Stomach (tissue), 9 donors: ENCODE measurements around the gene TCAIM. TPM values are rescaled to one million over a fixed set of nuclear protein-coding genes. Genes with fewer than 3 reads are reported as not detected.
A peak's percentile ranks its signal among the peaks of the same experiment; 100 is the strongest.

ENCODE experiments used
- DNase-seq, 2 donors: peaks; one replicate each; pipeline versions ENCODE4 v3.0.0 to v3.0.0-alpha.2; 2013 to 2019
- H3K27ac ChIP-seq, 5 donors: fragments of 200-600 bp in 4 of 5; sonication (generic) in 4 of 5; one replicate each; pipeline ENCODE4 v1.5.1; 2013 to 2019; ENCODE audit warnings: mild to moderate bottlenecking in 1 of 5, moderate library complexity in 1 of 5
- H3K27me3 ChIP-seq, 3 donors: fragments of 200-600 bp; sonication (generic); one replicate each; pipeline ENCODE4 v1.5.1; 2017 to 2019; ENCODE audit warnings: mixed run types in 1 of 3
- H3K36me3 ChIP-seq, 4 donors: fragments of 200-600 bp; sonication (generic); 1 replicate in 3 of 4; 2 replicates in 1 of 4; pipeline ENCODE4 v1.5.1; 2016 to 2019
- H3K4me1 ChIP-seq, 4 donors: fragments of 200-600 bp; sonication (generic); one replicate each; pipeline ENCODE4 v1.5.1; 2016 to 2019
- H3K4me3 ChIP-seq, 4 donors: fragments of 200-600 bp; sonication (generic) in 3 of 4; one replicate each; pipeline ENCODE4 v1.5.1; 2016 to 2019; ENCODE audit warnings: mild to moderate bottlenecking in 1 of 4
- H3K9me3 ChIP-seq, 4 donors: fragments of 200-600 bp; sonication (generic); one replicate each; pipeline ENCODE4 v1.5.1; 2016 to 2019
- EP300 ChIP-seq: sonication (generic); formaldehyde crosslinking; IDR thresholded peaks from one replicate; pipeline ENCODE4 v1.6.1; 2017; ENCODE audit warnings: antibody characterized with exemption
- POLR2A ChIP-seq, 4 donors: fragments of 450-650 bp; IDR thresholded peaks; one replicate each; pipeline ENCODE4 v1.6.1; 2016; ENCODE audit warnings: antibody characterized with exemption in 4 of 4, control low read depth in 2 of 4, mild to moderate bottlenecking in 1 of 4, moderate library complexity in 1 of 4
- POLR2AphosphoS5 ChIP-seq, 3 donors: sonication (generic); formaldehyde crosslinking; IDR thresholded peaks; one replicate each; pipeline ENCODE4 v1.6.1; 2016; ENCODE audit warnings: antibody characterized with exemption in 3 of 3
- WGBS, 5 donors: extraction: QIAGEN DNeasy Blood & Tissue Kit in 3 of 5; methylation state at CpG; one replicate each; pipeline versions ENCODE4 v1.1.5 to v1.1.7; 2013 to 2018; 5-methylcytosine and 5-hydroxymethylcytosine counted together
- intact Hi-C: fragments of 100-400 bp; cut with DNase I; formaldehyde crosslinking; loops from one replicate; pipeline ENCODE4 v1.15.1; 2023; ENCODE audit warnings: low total_unique reads
- polyA plus RNA-seq, 3 donors: library from polyadenylated mRNA; stranded (reverse); fragments of 200-250 nt; gene quantifications; one replicate each; pipeline ENCODE4 v1.2.3, GENCODE V29; 2013
- total RNA-seq, 5 donors: library from RNA; depleted of rRNA; stranded (reverse); fragments of >200 nt; gene quantifications; one replicate each; pipeline versions ENCODE4 v1.1.0 to v1.2.3, GENCODE V29; 2014 to 2016
- TF ChIP-seq, protein P1 (sequence below), 7 experiments: fragments of 450-650 bp in 4 of 7; fragments of 200-600 bp in 3 of 7; sonication (generic) in 3 of 7; IDR thresholded peaks; one replicate each; pipeline ENCODE4 v1.5.1; 2016 to 2019; ENCODE audit warnings: antibody characterized with exemption in 7 of 7, control low read depth in 2 of 7, mild to moderate bottlenecking in 1 of 7
- donor health status: healthy with polysubstance abuse.
- donor health status: Bipolar disorder and iron deficiency.
- donor health status: healthy.

The TCAIM gene
- total and polyA plus RNA-seq, 8 donors = 9.8 to 42.6 (median 13.0) TPM

DNA sequence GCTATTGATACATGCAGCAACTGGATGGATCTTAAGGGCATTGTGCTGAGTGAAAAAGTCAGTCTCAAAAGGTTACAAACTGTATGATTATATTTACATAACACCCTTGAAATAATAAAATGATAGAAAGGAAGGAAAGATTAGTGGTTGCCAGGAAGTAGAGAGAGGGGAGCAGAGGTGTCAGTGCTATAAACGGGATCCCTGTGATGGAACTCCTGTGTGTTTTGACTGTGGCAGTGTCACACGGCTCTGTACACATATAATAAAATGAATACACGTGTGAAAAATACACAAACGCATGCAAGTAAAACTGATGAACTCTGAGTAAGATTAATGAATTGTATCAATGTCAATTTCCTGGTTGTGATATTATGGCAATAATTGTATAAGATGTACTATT, 60.3 kb downstream of the TCAIM start:
- TF ChIP-seq, protein P1, sequence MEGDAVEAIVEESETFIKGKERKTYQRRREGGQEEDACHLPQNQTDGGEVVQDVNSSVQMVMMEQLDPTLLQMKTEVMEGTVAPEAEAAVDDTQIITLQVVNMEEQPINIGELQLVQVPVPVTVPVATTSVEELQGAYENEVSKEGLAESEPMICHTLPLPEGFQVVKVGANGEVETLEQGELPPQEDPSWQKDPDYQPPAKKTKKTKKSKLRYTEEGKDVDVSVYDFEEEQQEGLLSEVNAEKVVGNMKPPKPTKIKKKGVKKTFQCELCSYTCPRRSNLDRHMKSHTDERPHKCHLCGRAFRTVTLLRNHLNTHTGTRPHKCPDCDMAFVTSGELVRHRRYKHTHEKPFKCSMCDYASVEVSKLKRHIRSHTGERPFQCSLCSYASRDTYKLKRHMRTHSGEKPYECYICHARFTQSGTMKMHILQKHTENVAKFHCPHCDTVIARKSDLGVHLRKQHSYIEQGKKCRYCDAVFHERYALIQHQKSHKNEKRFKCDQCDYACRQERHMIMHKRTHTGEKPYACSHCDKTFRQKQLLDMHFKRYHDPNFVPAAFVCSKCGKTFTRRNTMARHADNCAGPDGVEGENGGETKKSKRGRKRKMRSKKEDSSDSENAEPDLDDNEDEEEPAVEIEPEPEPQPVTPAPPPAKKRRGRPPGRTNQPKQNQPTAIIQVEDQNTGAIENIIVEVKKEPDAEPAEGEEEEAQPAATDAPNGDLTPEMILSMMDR (IDR thresholded peaks at IDR 0.05) = no peak
- TF ChIP-seq POLR2A (IDR thresholded peaks at IDR 0.05) (no peak), EP300 (no peak), POLR2AphosphoS5 (IDR thresholded peaks at IDR 0.05) (no peak)
- H3K27me3 ChIP-seq = no peaks in the 10 kb centered on the region
- no peak overlapping the region for H3K27ac ChIP-seq
- 70 to 78% (median 76%) methylated on average over 4 of the region's 4 CpGs for WGBS, 5 donors
- H3K4me1 ChIP-seq = no peaks in the 10 kb centered on the region
- H3K9me3 ChIP-seq = no peaks in the 10 kb centered on the region
- intact Hi-C loops = no loop called here
- H3K36me3 ChIP-seq = peaks cover 0 to 59% (median 56%) of the 10 kb centered on the region in 4 donors
- DNase-seq = no peak
- no peak overlapping the region for H3K4me3 ChIP-seq

DNA sequence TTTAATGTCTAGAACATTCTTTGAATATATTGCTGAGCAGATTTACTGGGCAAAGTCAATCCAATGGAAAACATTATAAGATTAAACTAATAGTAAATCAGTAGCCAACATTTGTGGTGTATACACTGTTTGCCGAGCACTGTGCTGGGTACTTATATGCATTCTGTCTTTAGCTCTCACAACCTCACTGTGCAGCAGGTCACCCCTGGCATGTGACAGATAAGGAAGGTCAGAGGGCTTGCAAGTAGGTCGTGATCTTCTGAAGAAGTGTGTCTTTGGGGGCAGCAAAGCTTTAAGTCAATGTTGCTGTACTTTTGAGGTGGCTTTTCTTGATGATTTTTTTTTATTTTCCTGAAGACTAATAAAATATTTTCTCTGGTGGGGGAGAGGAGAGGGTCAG, 62.2 kb downstream of the TCAIM start:
- no peaks in the 10 kb centered on the region for H3K4me1 ChIP-seq
- intact Hi-C loops = no loop called here
- no peak overlapping the region for H3K4me3 ChIP-seq
- no peaks in the 10 kb centered on the region for H3K27me3 ChIP-seq
- DNase-seq = peak in 1 of 2 donors; percentile 14
- WGBS, 5 donors = 41 to 60% (median 50%) methylated on average over 2 of the region's 2 CpGs
- no peak overlapping the region for H3K27ac ChIP-seq
- TF ChIP-seq EP300 = no peak
- TF ChIP-seq POLR2AphosphoS5 (IDR thresholded peaks at IDR 0.05) = no peak
- TF ChIP-seq, protein P1 (IDR thresholded peaks at IDR 0.05) = no peak
- TF ChIP-seq POLR2A (IDR thresholded peaks at IDR 0.05) = no peak
- no peaks in the 10 kb centered on the region for H3K9me3 ChIP-seq
- H3K36me3 ChIP-seq = peaks cover 0 to 64% (median 58%) of the 10 kb centered on the region in 4 donors

GRCh38 chr3:44402548-44402947, 64.0 kb downstream of the TCAIM start:
- Histone ChIP-seq H3K4me1 (no peaks in the 10 kb centered on the region), H3K27ac (no peak overlapping the region), H3K4me3 (no peak overlapping the region), H3K27me3 (no peaks in the 10 kb centered on the region), H3K36me3 (peaks cover 0 to 50% (median 45%) of the 10 kb centered on the region in 4 donors), H3K9me3 (no peaks in the 10 kb centered on the region)
- no peak for TF ChIP-seq POLR2A (IDR thresholded peaks at IDR 0.05)
- DNase-seq = no peak
- 95 to 100% (median 100%) methylated on average over 3 of the region's 3 CpGs for WGBS, 5 donors
- intact Hi-C loops = no loop called here

- no peak overlapping the region for H3K4me3 ChIP-seq
- no peaks in the 10 kb centered on the region for H3K27me3 ChIP-seq
- DNase-seq = no peak
- intact Hi-C loops = no loop called here
- TF ChIP-seq, protein P1 (IDR thresholded peaks at IDR 0.05) = no peak
- TF ChIP-seq EP300 = no peak
- TF ChIP-seq POLR2A (IDR thresholded peaks at IDR 0.05) = no peak
- TF ChIP-seq POLR2AphosphoS5 (IDR thresholded peaks at IDR 0.05) = no peak
- H3K9me3 ChIP-seq = no peaks in the 10 kb centered on the region
- no peaks in the 10 kb centered on the region for H3K4me1 ChIP-seq
- no peak overlapping the region for H3K27ac ChIP-seq
- 74 to 100% (median 87%) methylated on average over 1 to 4 of the region's 4 CpGs for WGBS, 5 donors
- peaks cover 0 to 20% (median 10%) of the 10 kb centered on the region in 4 donors for H3K36me3 ChIP-seq
These were observed 71.3 kb downstream of the TCAIM start for GRCh38 chr3:44409640-44410410.
